GM12892 (cell line): ENCODE data around the gene ZSCAN21.

ENCODE experiments used
- POLR2A ChIP-seq: IDR thresholded peaks from 2 replicates; pipeline ENCODE4 v1.6.1; 2011; ENCODE audit warnings: low read depth, low read length, control low read depth
- POLR2AphosphoS5 ChIP-seq: IDR thresholded peaks from 2 replicates; pipeline ENCODE4 v1.6.1; 2011; ENCODE audit warnings: low read depth, low read length, control low read depth

GRCh38 chr7:100019908-100020307 is 29.7 kb upstream of the ZSCAN21 start:
- TF ChIP-seq POLR2A (no peak), POLR2AphosphoS5 (no peak)
